IMR-90 (cell line): ENCODE data around the gene CDCA4.

Experiments
- CHD1 ChIP-seq: IDR thresholded peaks from 2 replicates; pipeline ENCODE4 v1.6.1; 2012; ENCODE audit warnings: low read depth, low read length, improper control_type of control experiment
- POLR2A ChIP-seq: IDR thresholded peaks from 2 replicates; pipeline ENCODE4 v1.6.1; 2012; ENCODE audit warnings: mild to moderate bottlenecking, low read depth, low read length
- TF ChIP-seq, protein P1 (sequence below): conservative IDR thresholded peaks from 2 replicates; pipeline ENCODE4 v1.5.1; 2012; ENCODE audit warnings: mild to moderate bottlenecking, low read depth, low read length, improper control_type of control experiment

DNA sequence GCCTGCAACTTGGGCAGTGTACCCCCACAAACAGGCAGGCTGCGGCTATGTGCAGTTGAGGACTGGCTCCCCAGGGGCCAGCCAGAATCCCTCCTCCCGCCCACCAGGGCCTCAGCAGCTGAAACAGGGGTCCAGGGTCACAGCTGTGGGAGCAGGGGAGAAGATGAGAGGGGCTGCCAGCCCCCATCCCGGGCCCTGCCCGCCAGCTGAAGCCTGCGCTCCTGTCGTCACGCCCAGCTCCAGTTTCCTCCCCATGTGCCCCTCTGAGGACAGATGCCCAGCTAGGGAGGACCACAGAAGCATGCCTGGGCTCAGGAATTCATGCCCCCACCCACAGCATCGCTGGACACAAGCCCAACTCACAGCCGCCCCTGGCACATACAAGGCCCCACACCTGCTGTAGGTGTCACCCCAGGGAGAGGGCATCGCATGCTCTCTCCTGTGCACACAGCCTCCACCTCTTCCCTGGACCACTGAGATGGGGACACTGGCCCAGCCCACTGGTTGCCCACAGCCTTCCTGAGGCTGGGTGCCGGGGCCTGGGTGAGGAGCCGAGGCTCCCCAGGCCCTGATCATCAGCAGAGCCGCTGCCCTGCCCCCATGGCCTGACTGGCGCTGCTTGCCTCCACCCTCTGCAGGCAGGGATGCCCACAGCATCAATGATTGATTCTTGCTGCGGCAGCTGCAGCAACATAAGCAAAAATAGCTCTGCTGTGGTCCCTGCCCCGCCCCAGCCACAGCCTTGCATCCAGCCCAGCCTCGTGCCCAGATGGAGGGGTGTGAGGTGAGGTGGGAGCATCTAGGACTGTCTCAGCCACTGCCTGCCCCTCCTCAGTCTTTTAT is 39.0 kb downstream of the CDCA4 start:
- TF ChIP-seq, protein P1, sequence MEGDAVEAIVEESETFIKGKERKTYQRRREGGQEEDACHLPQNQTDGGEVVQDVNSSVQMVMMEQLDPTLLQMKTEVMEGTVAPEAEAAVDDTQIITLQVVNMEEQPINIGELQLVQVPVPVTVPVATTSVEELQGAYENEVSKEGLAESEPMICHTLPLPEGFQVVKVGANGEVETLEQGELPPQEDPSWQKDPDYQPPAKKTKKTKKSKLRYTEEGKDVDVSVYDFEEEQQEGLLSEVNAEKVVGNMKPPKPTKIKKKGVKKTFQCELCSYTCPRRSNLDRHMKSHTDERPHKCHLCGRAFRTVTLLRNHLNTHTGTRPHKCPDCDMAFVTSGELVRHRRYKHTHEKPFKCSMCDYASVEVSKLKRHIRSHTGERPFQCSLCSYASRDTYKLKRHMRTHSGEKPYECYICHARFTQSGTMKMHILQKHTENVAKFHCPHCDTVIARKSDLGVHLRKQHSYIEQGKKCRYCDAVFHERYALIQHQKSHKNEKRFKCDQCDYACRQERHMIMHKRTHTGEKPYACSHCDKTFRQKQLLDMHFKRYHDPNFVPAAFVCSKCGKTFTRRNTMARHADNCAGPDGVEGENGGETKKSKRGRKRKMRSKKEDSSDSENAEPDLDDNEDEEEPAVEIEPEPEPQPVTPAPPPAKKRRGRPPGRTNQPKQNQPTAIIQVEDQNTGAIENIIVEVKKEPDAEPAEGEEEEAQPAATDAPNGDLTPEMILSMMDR = no peak
- no peak for TF ChIP-seq CHD1
- TF ChIP-seq POLR2A = no peak
